Measurements from ENCODE around the gene POU3F1. TPM values are rescaled to one million over a fixed set of nuclear protein-coding genes. Genes with fewer than 3 reads are reported as not detected.
A peak's percentile ranks its signal among the peaks of the same experiment; 100 is the strongest.

The POU3F1 gene
- total RNA-seq, 1 donor from 2014 or later = 1.2 TPM

GRCh38 chr1:38082769-38083263, 36.2 kb upstream of the POU3F1 start:
- DNase-seq (ENCODE audit: low spot score) = no peak
- no peaks in the 10 kb centered on the region for H3K4me1 Mint-ChIP-seq (ENCODE audit: unreplicated experiment)
- no peaks in the 10 kb centered on the region for H3K9me3 Mint-ChIP-seq (ENCODE audit: unreplicated experiment)
- no peak overlapping the region for H3K4me3 Mint-ChIP-seq (ENCODE audit: unreplicated experiment)
- H3K36me3 Mint-ChIP-seq (ENCODE audit: low read depth, unreplicated experiment) = no peaks in the 10 kb centered on the region
- H3K27ac Mint-ChIP-seq (ENCODE audit: unreplicated experiment) = no peak overlapping the region
- H3K27me3 Mint-ChIP-seq (ENCODE audit: unreplicated experiment) = peaks cover 5% of the 10 kb centered on the region
- TF ChIP-seq CTCF (IDR thresholded peaks at IDR 0.05; ENCODE audit: unreplicated experiment) = no peak

DNA sequence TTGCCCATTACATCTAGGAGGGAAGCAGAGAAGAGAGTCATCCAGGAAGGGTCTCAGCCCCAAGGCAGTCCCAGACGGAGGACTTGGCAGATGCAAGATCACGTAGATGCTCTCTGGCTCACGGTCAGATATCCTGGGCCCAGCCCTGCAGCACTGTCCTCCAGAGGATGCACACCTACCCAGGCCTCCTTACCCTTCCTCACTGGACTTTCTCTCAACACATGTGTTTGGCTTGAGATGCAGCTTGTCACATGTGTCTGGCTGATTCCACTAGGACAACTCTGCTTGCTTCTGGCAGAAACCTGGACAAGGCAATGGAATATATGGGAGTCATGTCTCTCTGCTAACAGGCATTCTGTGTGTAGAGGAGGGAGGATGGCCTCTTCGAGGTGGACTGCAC, 32.4 kb upstream of the POU3F1 start:
- Mint-ChIP-seq H3K4me1 (ENCODE audit: unreplicated experiment) (peaks cover 7% of the 10 kb centered on the region), H3K27ac (ENCODE audit: unreplicated experiment) (no peak overlapping the region), H3K9me3 (ENCODE audit: unreplicated experiment) (no peaks in the 10 kb centered on the region), H3K27me3 (ENCODE audit: unreplicated experiment) (peaks cover 1% of the 10 kb centered on the region), H3K36me3 (ENCODE audit: low read depth, unreplicated experiment) (no peaks in the 10 kb centered on the region), H3K4me3 (ENCODE audit: unreplicated experiment) (no peak overlapping the region)
- no peak for TF ChIP-seq CTCF (IDR thresholded peaks at IDR 0.05; ENCODE audit: unreplicated experiment)
- no peak for DNase-seq (ENCODE audit: low spot score)

- H3K9me3 Mint-ChIP-seq (ENCODE audit: unreplicated experiment) = no peaks in the 10 kb centered on the region
- H3K27me3 Mint-ChIP-seq (ENCODE audit: unreplicated experiment) = peaks cover 1% of the 10 kb centered on the region
- TF ChIP-seq CTCF (IDR thresholded peaks at IDR 0.05; ENCODE audit: unreplicated experiment) = no peak
- H3K4me1 Mint-ChIP-seq (ENCODE audit: unreplicated experiment) = peaks cover 7% of the 10 kb centered on the region
- DNase-seq (ENCODE audit: low spot score) = no peak
- H3K27ac Mint-ChIP-seq (ENCODE audit: unreplicated experiment) = no peak overlapping the region
- H3K36me3 Mint-ChIP-seq (ENCODE audit: low read depth, unreplicated experiment) = no peaks in the 10 kb centered on the region
- H3K4me3 Mint-ChIP-seq (ENCODE audit: unreplicated experiment) = no peak overlapping the region
Measured at GRCh38 chr1:38077523-38078147, 31.0 kb upstream of the POU3F1 start.

DNA sequence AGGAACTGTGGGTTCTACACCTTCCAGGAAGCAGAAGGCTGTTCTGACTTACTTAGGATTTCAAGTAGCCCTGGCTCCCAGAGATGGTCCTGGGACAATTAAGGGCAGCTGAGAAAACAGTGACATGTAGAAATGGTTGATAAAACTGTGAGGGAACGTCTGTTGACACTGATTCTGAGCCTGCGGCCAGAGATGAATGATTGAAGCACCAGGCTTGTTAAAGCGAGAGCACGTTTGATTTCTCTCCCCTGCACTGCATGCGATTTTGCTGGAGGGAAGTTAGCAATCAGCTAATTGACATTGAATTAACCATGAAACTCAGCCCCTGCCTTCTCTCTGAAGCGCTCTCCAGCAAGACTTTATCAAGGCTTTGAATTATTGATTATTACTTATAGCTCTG, 29.9 kb upstream of the POU3F1 start:
- TF ChIP-seq CTCF (IDR thresholded peaks at IDR 0.05; ENCODE audit: unreplicated experiment) = no peak
- no peak for DNase-seq (ENCODE audit: low spot score)
- peaks cover 5% of the 10 kb centered on the region for H3K27me3 Mint-ChIP-seq (ENCODE audit: unreplicated experiment)
- H3K27ac Mint-ChIP-seq (ENCODE audit: unreplicated experiment) = no peak overlapping the region
- no peaks in the 10 kb centered on the region for H3K9me3 Mint-ChIP-seq (ENCODE audit: unreplicated experiment)
- H3K4me1 Mint-ChIP-seq (ENCODE audit: unreplicated experiment) = peaks cover 7% of the 10 kb centered on the region
- H3K4me3 Mint-ChIP-seq (ENCODE audit: unreplicated experiment) = no peak overlapping the region
- H3K36me3 Mint-ChIP-seq (ENCODE audit: low read depth, unreplicated experiment) = no peaks in the 10 kb centered on the region

DNA sequence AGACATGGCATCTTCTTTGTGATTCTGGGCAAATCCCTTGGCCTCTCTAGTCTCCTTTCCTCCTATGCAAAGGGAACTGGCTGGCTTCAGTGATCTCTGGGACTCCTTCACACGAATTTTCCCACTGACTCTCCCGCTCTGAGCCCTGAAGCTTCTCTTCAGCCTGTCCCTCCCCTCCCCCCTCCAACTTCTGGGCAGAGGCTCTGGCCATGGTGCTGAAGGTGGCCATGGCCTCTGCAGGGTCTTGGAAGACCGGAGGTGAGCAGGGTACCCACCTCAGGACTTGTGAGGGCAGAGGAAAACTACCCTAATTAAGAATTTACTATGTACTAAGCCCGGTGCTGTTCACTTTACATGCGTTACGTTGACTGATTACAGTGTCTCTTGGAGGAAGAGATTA, 29.4 kb upstream of the POU3F1 start:
- Mint-ChIP-seq H3K9me3 (ENCODE audit: unreplicated experiment) (no peaks in the 10 kb centered on the region), H3K27ac (ENCODE audit: unreplicated experiment) (no peak overlapping the region), H3K4me3 (ENCODE audit: unreplicated experiment) (peak overlapping the region; percentile 16), H3K4me1 (ENCODE audit: unreplicated experiment) (peaks cover 7% of the 10 kb centered on the region), H3K36me3 (ENCODE audit: low read depth, unreplicated experiment) (no peaks in the 10 kb centered on the region), H3K27me3 (ENCODE audit: unreplicated experiment) (peaks cover 5% of the 10 kb centered on the region)
- DNase-seq (ENCODE audit: low spot score) = peak; percentile 70
- TF ChIP-seq CTCF (IDR thresholded peaks at IDR 0.05; ENCODE audit: unreplicated experiment) = no peak
